CD4-positive, alpha-beta T cell treated with Interferon alpha-2 for 1 hour (primary cell): ENCODE data around the gene OTUD7B.
A peak's percentile ranks its signal among the peaks of the same experiment; 100 is the strongest.
"Not testable (repeated sequence)": the region's sequence is repeated elsewhere in the genome, so short reads cannot be mapped to it uniquely, and the experiment has no call there.

ENCODE experiments used
- DNase-seq, 2 donors: peaks; one replicate each; pipeline ENCODE4 v3.0.0-alpha.2; 2020 to 2022

The OTUD7B gene

DNA sequence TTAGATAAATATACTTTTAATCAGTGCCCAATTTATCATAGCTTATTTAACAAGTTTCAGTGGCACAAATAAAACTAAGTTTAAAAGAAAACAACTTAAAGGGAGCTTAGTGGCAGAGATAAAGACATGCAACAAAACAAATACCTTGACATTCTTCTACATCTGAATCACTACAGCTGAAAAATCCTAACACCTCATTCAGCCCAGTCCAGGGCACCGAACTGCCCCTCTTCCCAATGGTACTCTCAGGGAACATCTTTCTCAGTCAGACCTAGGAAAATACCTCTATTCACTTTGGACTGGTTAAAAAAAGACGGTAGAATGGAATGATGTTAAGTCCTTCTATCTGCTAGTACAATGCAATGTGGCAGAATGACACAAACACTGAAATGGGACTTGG lies 8.3 kb downstream of the OTUD7B start:
- no peak for DNase-seq

DNA sequence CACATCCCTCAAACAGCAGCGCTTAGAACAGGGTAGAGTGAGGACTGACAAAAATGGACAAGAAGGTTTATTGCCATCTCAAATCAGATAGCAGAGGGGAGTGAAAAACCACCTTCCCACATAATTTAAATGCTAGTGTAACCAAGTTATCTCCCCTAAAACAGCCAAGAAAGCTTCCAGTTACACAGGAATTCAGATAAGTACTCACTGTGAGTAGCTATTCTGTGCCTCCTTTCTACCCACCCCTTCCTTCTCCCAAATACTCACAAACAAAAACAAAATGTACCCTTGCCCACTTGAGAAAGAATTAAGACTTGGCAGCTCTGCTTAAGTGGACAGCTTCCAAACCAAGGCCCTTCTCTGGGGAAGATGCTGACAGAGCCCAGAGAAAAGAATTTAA lies 9.1 kb downstream of the OTUD7B start:
- DNase-seq, result no peak

- DNase-seq, result peak; percentile 23 to 28
These were observed 12.8 kb downstream of the OTUD7B start for GRCh38 chr1:149997585-149998262.

DNA sequence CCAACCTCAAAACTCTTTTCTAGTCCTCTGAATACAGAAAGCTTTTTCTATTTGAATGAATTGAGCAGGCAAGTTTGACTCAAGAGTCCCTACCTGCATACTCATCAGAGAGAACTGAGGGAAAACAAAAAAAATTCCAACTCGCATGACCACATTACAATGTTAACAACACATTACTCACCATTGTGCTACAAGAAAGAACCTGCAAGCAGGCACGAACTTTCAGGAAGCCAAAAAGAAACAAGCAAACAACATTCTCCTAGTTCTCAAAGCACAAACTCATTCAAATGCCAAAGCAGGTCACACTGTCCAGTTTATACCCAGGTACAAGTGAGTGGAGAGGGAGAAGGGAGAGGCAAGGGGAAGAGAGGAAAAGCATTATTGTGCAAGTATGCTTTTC lies 14.6 kb downstream of the OTUD7B start:
- no peak for DNase-seq

GRCh38 chr1:149993764-149994163 lies 16.8 kb downstream of the OTUD7B start:
- DNase-seq, result no peak

GRCh38 chr1:149993181-149993580 lies 17.3 kb downstream of the OTUD7B start:
- DNase-seq, result no peak

DNA sequence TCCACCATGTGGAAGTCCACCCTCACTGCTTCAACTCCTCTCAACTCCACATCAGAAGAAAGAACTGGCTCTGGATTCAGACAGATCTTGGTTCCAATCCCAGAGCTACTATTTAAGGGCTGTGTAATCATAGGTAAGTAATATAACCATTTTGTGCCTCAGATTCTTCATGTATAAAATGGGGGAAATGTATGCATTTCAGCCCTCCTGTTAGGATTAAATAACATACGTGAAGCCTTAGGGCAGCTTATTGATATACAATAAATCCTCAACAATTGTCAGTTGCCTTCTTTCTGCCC lies 23.3 kb downstream of the OTUD7B start:
- DNase-seq, result no peak

GRCh38 chr1:149986486-149987296 lies 23.8 kb downstream of the OTUD7B start:
- no peak for DNase-seq

DNA sequence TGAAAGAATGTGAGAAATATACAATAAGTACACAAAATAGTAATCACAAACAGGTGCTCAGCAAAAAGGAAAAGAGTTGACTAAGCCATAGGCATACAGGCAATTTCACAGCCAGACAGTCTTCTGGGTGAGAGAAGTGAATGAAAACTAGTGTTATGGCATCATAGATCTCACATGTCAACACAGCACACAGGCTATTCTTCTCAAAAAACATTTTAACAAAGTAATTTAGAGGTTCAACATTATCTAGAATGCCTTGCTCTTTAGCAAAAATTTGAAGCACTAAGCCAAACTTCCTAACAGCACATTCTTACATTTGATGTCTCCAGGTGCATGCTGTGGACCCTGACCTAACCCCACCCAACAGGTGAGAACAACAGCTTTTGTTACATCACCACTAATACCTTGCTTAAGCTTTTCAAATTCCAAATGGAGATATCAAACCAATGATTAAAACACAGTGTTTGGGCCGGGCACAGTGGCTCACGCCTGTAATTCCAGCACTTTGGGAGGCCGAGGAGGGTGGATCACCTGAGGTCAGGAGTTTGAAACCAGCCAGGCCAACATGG lies 30.5 kb downstream of the OTUD7B start:
- no peak for DNase-seq

DNA sequence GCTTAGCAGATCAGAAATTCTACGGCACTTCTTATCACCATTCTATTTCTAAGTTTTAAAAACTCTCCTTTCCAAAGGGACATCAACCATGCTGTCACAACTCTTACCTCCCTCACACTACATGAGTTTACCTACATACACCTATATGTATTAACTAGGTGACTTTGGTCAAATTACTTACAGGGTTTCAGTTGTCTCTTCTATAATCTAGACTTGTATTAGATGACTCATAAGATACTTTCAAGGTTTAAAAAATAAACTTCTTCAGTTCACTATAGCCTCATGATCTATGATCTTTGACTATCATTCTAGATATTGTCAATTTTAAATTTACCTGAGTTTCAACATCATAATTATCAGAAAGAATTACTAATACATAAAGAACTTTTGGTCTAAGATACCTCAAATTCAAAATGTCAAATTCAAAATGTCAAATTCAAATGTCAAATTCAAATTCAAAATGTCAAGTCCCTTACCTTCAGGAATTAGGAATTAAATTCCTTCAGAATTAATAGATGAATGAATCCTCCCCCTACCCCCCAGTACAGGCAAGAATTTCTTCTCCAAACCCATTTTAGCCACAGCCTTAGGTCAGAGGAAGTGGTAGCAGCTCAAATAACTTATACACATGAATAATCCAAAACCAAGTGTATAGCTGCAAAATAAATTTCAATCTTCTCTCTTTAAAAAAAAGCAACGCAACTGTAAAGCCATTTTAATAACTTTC lies 31.1 kb downstream of the OTUD7B start:
- DNase-seq, result no peak

GRCh38 chr1:149978547-149979023 lies 31.9 kb downstream of the OTUD7B start:
- DNase-seq, result no peak

DNA sequence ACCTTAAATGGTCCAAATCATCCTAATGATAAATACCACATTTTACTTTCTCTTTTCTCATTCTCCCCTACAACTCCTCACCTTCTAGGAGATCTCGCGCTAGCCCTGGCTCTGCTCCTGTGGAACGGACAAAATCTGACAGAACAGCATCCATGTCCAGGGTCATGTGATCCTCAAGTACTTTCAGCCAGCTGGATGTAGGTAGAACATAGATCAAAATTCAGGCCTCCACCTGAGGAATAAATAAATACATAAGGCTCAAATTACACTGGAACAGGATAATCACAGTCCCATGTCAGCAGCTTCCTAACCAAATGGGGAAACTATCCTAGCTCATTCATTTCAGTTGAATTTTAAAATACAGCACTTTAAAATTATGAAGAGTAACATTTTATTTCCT lies 33.2 kb downstream of the OTUD7B start:
- DNase-seq, result no peak

DNA sequence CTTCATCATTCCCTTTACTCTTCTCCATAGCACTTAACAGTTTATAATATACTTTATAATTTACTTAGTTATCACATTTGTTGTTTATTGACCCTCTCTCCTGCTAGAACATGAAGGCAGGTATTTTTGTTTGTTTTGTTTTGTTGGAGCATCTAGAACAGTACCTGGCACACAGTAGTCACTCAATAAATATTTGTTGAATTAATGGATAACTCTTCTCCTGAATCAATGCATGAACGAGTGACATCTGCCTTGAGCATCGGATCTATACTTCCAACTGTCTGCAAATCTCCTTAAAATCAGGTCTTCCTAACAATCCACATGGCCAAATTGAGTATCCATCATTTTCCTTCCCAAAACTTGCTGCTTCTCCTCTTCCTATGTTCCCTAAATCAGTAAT lies 38.0 kb downstream of the OTUD7B start:
- no peak for DNase-seq

- DNase-seq, result no peak
These were observed 42.9 kb downstream of the OTUD7B start for GRCh38 chr1:149967646-149968045.

DNA sequence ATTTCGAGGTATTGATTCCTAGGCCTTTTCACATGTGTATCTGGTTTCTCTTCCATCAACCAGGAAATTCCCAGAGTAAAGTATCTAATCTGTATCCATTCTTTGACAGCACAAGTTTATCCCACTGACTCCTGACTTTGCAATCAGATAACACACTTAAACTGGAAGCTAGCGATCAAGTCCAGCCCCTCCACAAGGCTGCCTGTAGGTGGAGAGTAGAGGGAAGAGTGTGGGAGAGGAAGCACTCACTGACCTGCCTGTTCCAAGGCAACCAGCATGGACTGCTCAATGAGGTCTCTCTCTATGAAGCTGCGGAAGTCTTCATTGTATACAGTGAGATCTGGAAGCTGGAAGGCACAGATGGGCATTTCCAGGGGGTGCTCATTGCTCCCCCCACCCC lies 43.5 kb downstream of the OTUD7B start:
- no peak for DNase-seq

- DNase-seq, result no peak
These were observed 44.1 kb downstream of the OTUD7B start for GRCh38 chr1:149966405-149966804.

DNA sequence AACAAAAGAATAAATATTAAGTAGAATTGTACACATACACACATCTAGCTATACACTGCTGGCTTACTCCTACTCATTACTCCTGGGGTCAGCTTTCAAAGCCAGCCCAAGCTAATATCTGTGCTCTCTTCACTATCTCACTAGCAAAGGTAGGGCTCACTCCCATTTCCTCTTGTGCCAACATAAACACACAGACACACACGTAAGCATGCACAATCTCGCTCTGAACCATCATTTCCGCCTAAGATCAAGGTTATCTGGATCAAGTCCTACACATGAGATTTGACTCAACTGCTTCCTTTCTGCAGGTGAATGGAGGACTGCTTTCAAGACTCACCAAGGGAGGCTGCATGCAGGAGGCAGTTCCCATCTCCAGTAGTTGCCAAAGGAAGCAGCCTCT lies 45.1 kb downstream of the OTUD7B start:
- DNase-seq, result no peak

DNA sequence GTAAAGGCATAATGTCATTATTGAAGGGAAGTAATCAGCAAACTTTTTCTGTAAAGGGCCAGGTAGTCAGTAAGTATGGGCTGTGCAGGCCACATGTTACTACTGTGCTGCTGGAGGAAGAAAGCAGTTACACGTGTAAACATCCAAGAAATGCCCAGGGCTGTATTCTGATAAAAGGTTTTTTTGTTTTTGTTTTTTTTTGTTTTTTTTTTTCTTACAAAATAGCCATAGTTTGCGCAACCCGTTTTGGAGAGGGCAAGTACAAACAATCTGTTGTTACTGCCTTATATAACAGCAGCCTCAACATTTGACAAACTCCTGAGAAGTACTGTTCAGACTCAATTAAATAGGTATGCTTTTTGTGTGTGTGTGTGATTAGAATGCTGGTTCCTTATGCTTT lies 47.2 kb downstream of the OTUD7B start:
- DNase-seq, result no peak

DNA sequence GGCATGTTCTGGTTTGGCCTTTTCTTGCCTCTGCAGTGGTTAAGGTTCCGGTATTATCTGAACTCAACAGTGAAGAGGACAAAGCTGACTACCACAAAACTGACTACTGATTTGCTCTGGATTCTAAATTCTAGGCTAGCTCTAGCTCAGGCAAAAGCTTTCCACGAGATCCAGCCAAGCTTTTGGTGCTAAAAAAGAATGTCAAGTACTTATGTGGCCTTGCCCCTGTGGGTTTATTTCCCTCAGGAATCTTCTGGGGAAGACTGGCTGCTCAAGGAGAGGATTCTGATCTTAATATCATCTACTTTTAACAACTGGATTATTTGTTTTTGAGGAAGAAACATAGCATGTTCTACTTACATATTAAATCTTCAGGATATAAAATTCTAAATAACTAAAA lies 47.8 kb downstream of the OTUD7B start:
- DNase-seq, result no peak

DNA sequence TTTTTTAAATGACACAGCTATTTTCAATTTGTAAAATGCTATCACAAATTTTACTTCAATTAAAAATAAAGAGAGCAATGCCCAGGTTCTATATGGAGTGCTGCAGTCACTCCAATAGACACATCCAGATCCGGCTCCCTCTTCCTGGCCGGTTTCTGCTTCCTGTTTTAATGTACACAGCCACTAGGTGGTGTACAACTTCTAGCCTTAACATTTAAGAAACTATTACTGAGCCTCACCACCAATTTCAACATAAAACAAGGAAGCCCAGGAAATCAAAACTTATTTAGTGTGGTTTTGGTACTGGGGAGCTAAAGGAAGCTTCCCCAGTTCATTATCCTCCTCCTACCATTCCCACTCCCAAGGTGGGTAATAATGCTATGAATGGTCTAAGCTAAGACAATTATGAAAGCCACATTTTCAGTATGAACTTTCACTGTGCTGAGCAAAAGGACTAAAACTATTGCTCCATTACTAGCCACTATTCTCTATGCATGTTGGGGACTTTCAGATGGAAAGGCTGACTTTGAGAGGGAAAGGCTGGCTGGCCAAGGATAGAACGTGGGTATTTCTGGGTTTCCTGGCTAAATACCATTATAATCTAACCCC lies 48.4 kb downstream of the OTUD7B start:
- peak; percentile 56 to 78 for DNase-seq

GRCh38 chr1:149957548-149957947 lies 53.0 kb downstream of the OTUD7B start:
- not testable (repeated sequence) for DNase-seq

GRCh38 chr1:149949911-149950310 lies 60.6 kb downstream of the OTUD7B start:
- no peak for DNase-seq

- DNase-seq, result no peak
These were observed 65.3 kb downstream of the OTUD7B start for GRCh38 chr1:149945206-149945605.
